ENCODE measurements around the gene PPFIA4. TPM values are rescaled to one million over a fixed set of nuclear protein-coding genes. Genes with fewer than 3 reads are reported as not detected.

The PPFIA4 gene
- total and polyA plus RNA-seq, 11 donors, result 11.2 to 50.3 (median 35.5) TPM

DNA sequence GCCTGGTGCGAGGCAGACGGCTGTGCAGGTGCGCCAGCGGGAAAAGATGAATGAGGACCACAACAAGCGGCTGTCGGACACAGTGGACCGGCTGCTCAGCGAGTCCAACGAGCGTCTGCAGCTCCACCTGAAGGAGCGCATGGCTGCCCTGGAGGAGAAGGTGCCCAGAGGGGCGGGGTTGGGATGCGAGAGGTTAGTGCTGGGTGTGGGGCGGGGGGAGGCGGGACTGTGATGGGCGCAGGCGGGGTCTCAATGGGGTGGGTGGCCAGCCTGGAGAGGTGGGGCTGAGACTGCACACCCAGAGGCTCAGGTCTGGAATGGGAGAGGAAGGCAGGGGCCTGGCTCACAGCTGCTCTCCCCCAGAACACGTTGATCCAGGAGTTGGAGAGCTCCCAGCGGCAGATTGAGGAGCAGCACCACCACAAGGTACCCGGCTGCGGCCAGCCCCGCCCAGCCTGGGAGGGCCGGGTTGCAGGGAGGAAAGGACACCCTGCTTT is 22.3 kb downstream of the PPFIA4 start:
- TF ChIP-seq, protein P1, sequence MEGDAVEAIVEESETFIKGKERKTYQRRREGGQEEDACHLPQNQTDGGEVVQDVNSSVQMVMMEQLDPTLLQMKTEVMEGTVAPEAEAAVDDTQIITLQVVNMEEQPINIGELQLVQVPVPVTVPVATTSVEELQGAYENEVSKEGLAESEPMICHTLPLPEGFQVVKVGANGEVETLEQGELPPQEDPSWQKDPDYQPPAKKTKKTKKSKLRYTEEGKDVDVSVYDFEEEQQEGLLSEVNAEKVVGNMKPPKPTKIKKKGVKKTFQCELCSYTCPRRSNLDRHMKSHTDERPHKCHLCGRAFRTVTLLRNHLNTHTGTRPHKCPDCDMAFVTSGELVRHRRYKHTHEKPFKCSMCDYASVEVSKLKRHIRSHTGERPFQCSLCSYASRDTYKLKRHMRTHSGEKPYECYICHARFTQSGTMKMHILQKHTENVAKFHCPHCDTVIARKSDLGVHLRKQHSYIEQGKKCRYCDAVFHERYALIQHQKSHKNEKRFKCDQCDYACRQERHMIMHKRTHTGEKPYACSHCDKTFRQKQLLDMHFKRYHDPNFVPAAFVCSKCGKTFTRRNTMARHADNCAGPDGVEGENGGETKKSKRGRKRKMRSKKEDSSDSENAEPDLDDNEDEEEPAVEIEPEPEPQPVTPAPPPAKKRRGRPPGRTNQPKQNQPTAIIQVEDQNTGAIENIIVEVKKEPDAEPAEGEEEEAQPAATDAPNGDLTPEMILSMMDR (IDR thresholded peaks at IDR 0.05), result no peak
- no peak for TF ChIP-seq POLR2A (IDR thresholded peaks at IDR 0.05)
- 82 to 93% (median 89%) methylated on average over 17 to 23 of the region's 23 CpGs for WGBS, 4 donors
- Histone ChIP-seq H3K27me3 (no peaks in the 10 kb centered on the region), H3K27ac (no peak overlapping the region), H3K4me1 (peaks cover 0 to 16% (median 6%) of the 10 kb centered on the region in 12 donors), H3K4me3 (no peak overlapping the region), H3K9me3 (no peaks in the 10 kb centered on the region), H3K36me3 (peaks cover 0 to 26% (median 0%) of the 10 kb centered on the region in 9 donors)
- intact Hi-C loops (cut with DNase I), result loop anchor here in 1 of 10 donors (10.0 kb wide), 1 partner anchor 296 kb away; no protein-coding TSS in a partner anchor
- DNase-seq (no peak), ATAC-seq (peak in 2 of 4 donors; percentile 5 to 16)

DNA sequence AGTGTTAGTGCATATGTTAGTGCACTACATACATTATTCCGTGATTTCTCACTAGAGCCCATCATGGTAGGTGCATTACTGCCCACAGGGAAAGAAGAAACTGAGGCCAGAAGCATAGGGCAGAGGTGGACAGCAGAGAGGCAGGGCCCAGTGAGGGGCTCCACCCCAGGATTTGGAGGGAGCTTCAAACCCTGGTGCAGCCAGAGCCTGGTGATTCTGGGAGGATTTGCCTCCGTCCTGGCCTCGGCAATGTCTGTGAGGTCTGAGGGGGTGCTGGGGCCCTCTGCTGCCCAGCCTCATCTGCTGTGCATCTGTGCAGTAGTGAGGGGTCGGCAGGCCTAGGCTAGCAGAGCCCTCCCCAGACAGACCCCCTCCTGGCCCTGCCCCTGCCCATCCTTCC is 22.8 kb downstream of the PPFIA4 start:
- Histone ChIP-seq H3K36me3 (peaks cover 0 to 27% (median 0%) of the 10 kb centered on the region in 9 donors), H3K27ac (no peak overlapping the region), H3K4me3 (no peak overlapping the region), H3K4me1 (peaks cover 0 to 16% (median 6%) of the 10 kb centered on the region in 12 donors), H3K27me3 (no peaks in the 10 kb centered on the region), H3K9me3 (no peaks in the 10 kb centered on the region)
- ATAC-seq (no peak), DNase-seq (no peak)
- TF ChIP-seq, protein P1 (IDR thresholded peaks at IDR 0.05), result no peak
- no peak for TF ChIP-seq POLR2A (IDR thresholded peaks at IDR 0.05)
- WGBS, 4 donors, result 85 to 96% (median 91%) methylated on average over 4 of the region's 4 CpGs
- intact Hi-C loops (cut with DNase I), result loop anchor here in 1 of 10 donors (10.0 kb wide), 1 partner anchor 296 kb away; no protein-coding TSS in a partner anchor

DNA sequence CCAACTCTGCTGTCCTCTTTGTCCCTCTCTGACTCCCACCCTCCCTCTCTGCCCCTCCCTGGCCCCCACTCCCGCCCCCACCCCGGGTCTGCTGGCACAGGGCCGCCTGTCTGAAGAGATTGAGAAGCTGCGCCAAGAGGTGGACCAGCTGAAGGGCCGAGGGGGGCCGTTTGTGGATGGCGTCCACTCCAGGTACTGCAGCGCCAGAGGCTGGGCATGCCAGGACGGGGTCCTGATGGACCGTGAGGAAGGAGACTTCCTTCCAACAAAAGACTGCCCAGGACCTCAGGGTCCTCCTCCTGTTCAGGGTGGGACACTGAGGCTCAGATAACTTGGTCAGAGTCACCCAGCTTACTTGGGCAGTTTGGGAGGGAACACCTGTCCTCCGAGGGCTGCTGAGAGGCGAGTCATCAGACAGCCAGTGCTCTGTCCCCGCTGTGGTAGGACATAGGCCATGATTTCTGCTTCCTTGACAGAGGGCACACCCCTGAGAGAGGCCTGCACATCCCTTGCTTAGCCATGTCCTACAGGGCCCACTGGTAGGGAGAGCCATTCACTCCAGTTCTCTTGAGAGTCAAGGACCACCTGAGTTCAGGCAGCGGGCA is 23.4 kb downstream of the PPFIA4 start:
- H3K36me3 ChIP-seq, result peaks cover 0 to 21% (median 0%) of the 10 kb centered on the region in 9 donors
- intact Hi-C loops (cut with DNase I), result loop anchor here in 1 of 10 donors (10.0 kb wide), 1 partner anchor 295 kb away; no protein-coding TSS in a partner anchor
- WGBS, 4 donors, result 77 to 87% (median 86%) methylated on average over 11 to 14 of the region's 14 CpGs

DNA sequence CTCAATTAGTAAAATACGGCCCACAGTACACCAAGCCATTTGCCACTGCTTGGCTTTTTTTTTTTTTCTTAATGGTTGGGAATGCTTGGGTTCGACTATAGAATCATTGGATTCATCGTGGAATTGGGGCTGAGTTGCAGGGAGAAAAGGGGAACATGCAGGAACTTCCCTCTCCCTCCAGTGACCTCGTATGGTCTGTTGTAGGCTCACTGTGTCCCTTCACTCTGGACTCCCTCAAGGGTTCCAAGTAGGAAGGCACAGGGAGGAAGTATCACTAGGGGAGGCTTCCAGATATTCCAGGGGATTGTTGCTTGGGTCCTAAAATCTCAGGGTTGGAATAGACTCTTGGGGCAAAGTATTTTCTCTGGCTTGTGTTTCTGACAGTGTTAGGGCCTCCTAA is 24.5 kb downstream of the PPFIA4 start:
- DNase-seq (no peak), ATAC-seq (no peak)
- no peak overlapping the region for H3K4me3 ChIP-seq
- no peak overlapping the region for H3K27ac ChIP-seq
- no peaks in the 10 kb centered on the region for H3K9me3 ChIP-seq
- 87 to 96% (median 89%) methylated on average over 4 of the region's 4 CpGs for WGBS, 4 donors
- TF ChIP-seq, protein P1 (IDR thresholded peaks at IDR 0.05), result no peak
- no peak for TF ChIP-seq POLR2A (IDR thresholded peaks at IDR 0.05)
- intact Hi-C loops (cut with DNase I), result no loop called here
- H3K36me3 ChIP-seq, result peaks cover 0 to 26% (median 0%) of the 10 kb centered on the region in 9 donors
- H3K27me3 ChIP-seq, result no peaks in the 10 kb centered on the region
- H3K4me1 ChIP-seq, result peaks cover 0 to 16% (median 6%) of the 10 kb centered on the region in 12 donors

More for the DNA sequence above, 23.4 kb downstream of the PPFIA4 start:
- DNase-seq (no peak), ATAC-seq (no peak)
- H3K27ac ChIP-seq, result no peak overlapping the region
- H3K4me3 ChIP-seq, result no peak overlapping the region
- H3K27me3 ChIP-seq, result no peaks in the 10 kb centered on the region
- peaks cover 0 to 16% (median 6%) of the 10 kb centered on the region in 12 donors for H3K4me1 ChIP-seq
- TF ChIP-seq POLR2A (IDR thresholded peaks at IDR 0.05), result no peak
- TF ChIP-seq, protein P1 (IDR thresholded peaks at IDR 0.05), result no peak
- H3K9me3 ChIP-seq, result no peaks in the 10 kb centered on the region
